ENCODE data around the gene NEU2. TPM values are rescaled to one million over a fixed set of nuclear protein-coding genes. Genes with fewer than 3 reads are reported as not detected.
A peak's percentile ranks its signal among the peaks of the same experiment; 100 is the strongest.

NEU2 gene
- total and polyA plus RNA-seq, 4 donors = not detected

GRCh38 chr2:233074106-233074505, 41.6 kb downstream of the NEU2 start (continued):
- no peak for TF ChIP-seq RAD21 (IDR thresholded peaks at IDR 0.05)
- TF ChIP-seq CTCF (IDR thresholded peaks at IDR 0.05; ENCODE audit: low read depth, low read length, missing input control) = no peak
- TF ChIP-seq MAX (IDR thresholded peaks at IDR 0.05) = no peak

- Histone ChIP-seq H3K4me1 (ENCODE audit: control insufficient read depth in 4 of 4, insufficient read depth in 4 of 4, low read length in 3 of 4) (peaks cover 0 to 3% (median 0%) of the 10 kb centered on the region in 4 donors), H3K9ac (ENCODE audit: low read depth in 1 of 2, low read length in 2 of 2) (no peak overlapping the region), H3K36me3 (ENCODE audit: control insufficient read depth in 4 of 4, insufficient read depth in 3 of 4, low read depth in 1 of 4, low read length in 3 of 4) (no peaks in the 10 kb centered on the region), H3K27me3 (ENCODE audit: control insufficient read depth in 4 of 4, insufficient read depth in 4 of 4, low read length in 3 of 4) (no peaks in the 10 kb centered on the region), H3K4me3 (ENCODE audit: low read depth in 1 of 3, low read length in 3 of 3) (no peak overlapping the region), H3K27ac (ENCODE audit: low read depth in 1 of 2, low read length in 2 of 2) (peak overlapping the region; percentile 16 to 47), H3K9me3 (ENCODE audit: control insufficient read depth in 4 of 4, low read length in 3 of 4) (no peaks in the 10 kb centered on the region)
- peak; percentile 33 for DNase-seq (ENCODE audit: low spot score)
- 71% methylated on average over 6 of the region's 6 CpGs for WGBS
- no peak for TF ChIP-seq SP1 (IDR thresholded peaks at IDR 0.05)
- no peak for TF ChIP-seq EGR1 (IDR thresholded peaks at IDR 0.05; ENCODE audit: low read depth in 2 of 2)
- TF ChIP-seq JUND (IDR thresholded peaks at IDR 0.05) = no peak
- no peak for TF ChIP-seq ATF3 (IDR thresholded peaks at IDR 0.05)
- no peak for TF ChIP-seq MAX (IDR thresholded peaks at IDR 0.05)
- no peak for TF ChIP-seq RXRA (IDR thresholded peaks at IDR 0.05)
- no peak for TF ChIP-seq RAD21 (IDR thresholded peaks at IDR 0.05)
- no peak for TF ChIP-seq TAF1 (conservative IDR thresholded peaks at IDR 0.05)
- TF ChIP-seq CTCF (IDR thresholded peaks at IDR 0.05; ENCODE audit: low read depth, low read length, missing input control) = no peak
- no peak for TF ChIP-seq YY1 (IDR thresholded peaks at IDR 0.05)
- no peak for TF ChIP-seq NR2F2 (IDR thresholded peaks at IDR 0.05)
- TF ChIP-seq ZBTB33 (IDR thresholded peaks at IDR 0.05) = no peak
- no peak for TF ChIP-seq FOXA2 (IDR thresholded peaks at IDR 0.05)
- no peak for TF ChIP-seq HNF4A (conservative IDR thresholded peaks at IDR 0.05)
- no peak for TF ChIP-seq REST (IDR thresholded peaks at IDR 0.05)
- no peak for TF ChIP-seq GABPA (IDR thresholded peaks at IDR 0.05 in 1 of 2, conservative IDR thresholded peaks at IDR 0.05 in 1 of 2)
- TF ChIP-seq HNF4G (IDR thresholded peaks at IDR 0.05) = no peak
- TF ChIP-seq FOXA1 (IDR thresholded peaks at IDR 0.05) = no peak
Observed at GRCh38 chr2:233075141-233075965, 42.9 kb downstream of the NEU2 start.
